Chondrocyte (in vitro differentiated cells): ENCODE data around the gene PAM. TPM values are rescaled to one million over a fixed set of nuclear protein-coding genes. Genes with fewer than 3 reads are reported as not detected.
"Not testable (repeated sequence)": the region's sequence is repeated elsewhere in the genome, so short reads cannot be mapped to it uniquely, and the experiment has no call there.

Experiments
- DNase-seq: peaks from one replicate; pipeline ENCODE4 v3.0.0; 2021; ENCODE audit warnings: mixed read lengths, low spot score
- H3K27ac Mint-ChIP-seq: one replicate; pipeline ENCODE4 v1.8.0; 2021; ENCODE audit warnings: mild to moderate bottlenecking, moderate library complexity, mixed read lengths; ENCODE audit not compliant: unreplicated experiment
- H3K27me3 Mint-ChIP-seq: 2 replicates; pipeline ENCODE4 v1.8.0; 2021; ENCODE audit warnings: low read depth, mixed read lengths
- H3K36me3 Mint-ChIP-seq: 2 replicates; pipeline ENCODE4 v1.8.0; 2021; ENCODE audit warnings: low read depth, mixed read lengths
- H3K4me1 Mint-ChIP-seq: 2 replicates; pipeline ENCODE4 v1.8.0; 2021; ENCODE audit warnings: low read depth, mild to moderate bottlenecking, mixed read lengths
- H3K4me3 Mint-ChIP-seq: one replicate; pipeline ENCODE4 v1.8.0; 2021; ENCODE audit warnings: mild to moderate bottlenecking, moderate library complexity, mixed read lengths; ENCODE audit not compliant: unreplicated experiment
- H3K9me3 Mint-ChIP-seq: 2 replicates; pipeline ENCODE4 v1.8.0; 2021; ENCODE audit warnings: low read depth, mixed read lengths
- CTCF ChIP-seq: fragments of 200-600 bp; sonication (generic); IDR thresholded peaks from 2 replicates; pipeline ENCODE4 v1.5.0; 2021; ENCODE audit warnings: antibody characterized with exemption, mild to moderate bottlenecking, moderate library complexity
- total RNA-seq: library from RNA; stranded (reverse); gene quantifications from 3 replicates; pipeline ENCODE4 v1.2.1, GENCODE V29; 2021

The PAM gene
- total RNA-seq, 1 donor from 2014 or later, result 293 TPM

GRCh38 chr5:102903074-102903871, 148.2 kb downstream of the PAM start:
- no peak for DNase-seq
- Mint-ChIP-seq H3K9me3 (peaks cover 2% of the 10 kb centered on the region), H3K36me3 (peaks cover 4% of the 10 kb centered on the region), H3K27ac (no peak overlapping the region), H3K4me3 (no peak overlapping the region), H3K27me3 (no peaks in the 10 kb centered on the region), H3K4me1 (peaks cover 16% of the 10 kb centered on the region)
- TF ChIP-seq CTCF, result no peak

- H3K27me3 Mint-ChIP-seq, result no peaks in the 10 kb centered on the region
- H3K4me1 Mint-ChIP-seq, result peaks cover 18% of the 10 kb centered on the region
- H3K4me3 Mint-ChIP-seq, result no peak overlapping the region
- DNase-seq, result no peak
- no peak overlapping the region for H3K27ac Mint-ChIP-seq
- H3K36me3 Mint-ChIP-seq, result peaks cover 5% of the 10 kb centered on the region
- peaks cover 2% of the 10 kb centered on the region for H3K9me3 Mint-ChIP-seq
- no peak for TF ChIP-seq CTCF
Observed at GRCh38 chr5:102905056-102905455, 150.0 kb downstream of the PAM start.

DNA sequence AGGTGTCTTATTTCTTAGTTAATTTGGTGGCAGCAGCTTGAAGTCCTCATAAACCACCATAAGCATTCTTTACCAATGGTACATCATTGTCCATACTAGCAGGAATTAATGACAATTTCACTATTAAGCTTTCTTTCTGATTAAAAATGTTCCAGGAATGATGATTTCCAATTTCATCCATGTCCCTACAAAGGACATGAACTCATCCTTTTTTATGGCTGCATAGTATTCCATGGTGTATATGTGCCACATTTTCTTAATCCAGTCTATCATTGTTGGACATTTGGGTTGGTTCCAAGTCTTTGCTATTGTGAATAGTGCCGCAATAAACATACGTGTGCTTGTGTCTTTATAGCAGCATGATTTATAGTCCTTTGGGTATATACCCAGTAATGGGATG, 152.0 kb downstream of the PAM start:
- not testable (repeated sequence) for H3K27me3 Mint-ChIP-seq, H3K9me3 Mint-ChIP-seq, H3K36me3 Mint-ChIP-seq, DNase-seq, H3K4me3 Mint-ChIP-seq, H3K27ac Mint-ChIP-seq
- H3K4me1 Mint-ChIP-seq, result peaks cover 27% of the 10 kb centered on the region

GRCh38 chr5:102910240-102911226, 155.4 kb downstream of the PAM start:
- Mint-ChIP-seq H3K4me3 (no peak overlapping the region), H3K27me3 (no peaks in the 10 kb centered on the region), H3K27ac (peak overlapping the region; percentile 78), H3K4me1 (peaks cover 40% of the 10 kb centered on the region), H3K36me3 (peaks cover 5% of the 10 kb centered on the region), H3K9me3 (peaks cover 2% of the 10 kb centered on the region)
- TF ChIP-seq CTCF, result no peak
- DNase-seq, result no peak

DNA sequence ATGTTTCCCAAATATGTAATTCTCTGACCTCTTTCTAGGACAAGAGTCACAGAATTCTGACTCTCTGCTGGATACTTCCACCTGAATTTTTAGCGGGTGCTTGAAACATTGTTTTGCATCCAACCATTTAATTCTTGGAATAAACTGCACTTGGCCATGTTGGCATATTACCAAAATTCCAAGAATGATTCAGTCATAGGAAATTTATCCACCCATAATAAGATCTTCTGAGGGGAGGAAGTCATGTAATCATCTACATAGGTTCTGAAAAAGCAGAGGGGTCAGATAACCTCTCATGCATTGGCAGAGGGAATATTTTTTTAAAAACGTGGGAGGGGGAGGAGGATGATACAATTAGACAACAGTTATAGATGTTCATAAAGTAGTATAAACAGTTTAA, 156.9 kb downstream of the PAM start:
- Mint-ChIP-seq H3K4me3 (no peak overlapping the region), H3K9me3 (peaks cover under 1% of the 10 kb centered on the region), H3K27ac (peak overlapping the region; percentile 79), H3K4me1 (peaks cover 41% of the 10 kb centered on the region), H3K36me3 (peaks cover 3% of the 10 kb centered on the region), H3K27me3 (no peaks in the 10 kb centered on the region)
- no peak for TF ChIP-seq CTCF
- no peak for DNase-seq
